Natural killer cell (primary cell): ENCODE data around the gene PRRC2B. TPM values are rescaled to one million over a fixed set of nuclear protein-coding genes. Genes with fewer than 3 reads are reported as not detected.

Experiments
- ATAC-seq, 3 donors: fragments of 150-1000 bp in 2 of 3; fragments of 200-7000 bp in 1 of 3; cut with Tn5 transposase; 1 replicate in 1 of 3; 2 replicates in 2 of 3; pipeline ENCODE4 v1.10.0; 2021; ENCODE audit warnings: mild to moderate bottlenecking in 2 of 3, moderate library complexity in 2 of 3
- DNase-seq, 2 donors: peaks; one replicate each; pipeline versions ENCODE4 v3.0.0 to v3.0.0-alpha.2; 2013 to 2021; ENCODE audit warnings: mixed read lengths in 1 of 2
- H3K27ac ChIP-seq: one replicate; pipeline ENCODE4 v1.5.1; 2013; ENCODE audit warnings: mild to moderate bottlenecking, low read length
- H3K27me3 ChIP-seq: one replicate; pipeline ENCODE4 v1.6.1; 2013; ENCODE audit warnings: low read length; ENCODE audit not compliant: control insufficient read depth, insufficient read depth
- H3K36me3 ChIP-seq: one replicate; pipeline ENCODE4 v1.6.1; 2013; ENCODE audit warnings: low read length; ENCODE audit not compliant: control insufficient read depth, insufficient read depth
- H3K4me1 ChIP-seq: one replicate; pipeline ENCODE4 v1.6.1; 2013; ENCODE audit warnings: low read length; ENCODE audit not compliant: control insufficient read depth, insufficient read depth
- H3K4me3 ChIP-seq: one replicate; pipeline ENCODE4 v1.5.1; 2013; ENCODE audit warnings: low read length
- H3K9me3 ChIP-seq: one replicate; pipeline ENCODE4 v1.6.1; 2013; ENCODE audit warnings: low read length; ENCODE audit not compliant: control insufficient read depth, insufficient read depth
- H3K27ac Mint-ChIP-seq, 2 donors: one replicate each; pipeline ENCODE4 v1.8.0; 2022; ENCODE audit warnings: mild to moderate bottlenecking in 2 of 2, mixed read lengths in 2 of 2, moderate library complexity in 1 of 2
- H3K27me3 Mint-ChIP-seq, 2 donors: one replicate each; pipeline ENCODE4 v1.8.0; 2022; ENCODE audit warnings: low read depth in 2 of 2, mixed read lengths in 2 of 2
- H3K36me3 Mint-ChIP-seq: one replicate; pipeline ENCODE4 v1.8.0; 2022; ENCODE audit warnings: mixed read lengths
- H3K4me1 Mint-ChIP-seq, 2 donors: one replicate each; pipeline ENCODE4 v1.8.0; 2022; ENCODE audit warnings: mixed read lengths in 2 of 2
- H3K4me3 Mint-ChIP-seq: one replicate; pipeline ENCODE4 v1.8.0; 2022; ENCODE audit warnings: mild to moderate bottlenecking, moderate library complexity, mixed read lengths
- H3K9me3 Mint-ChIP-seq, 2 donors: one replicate each; pipeline ENCODE4 v1.8.0; 2022; ENCODE audit warnings: mixed read lengths in 2 of 2
- CTCF ChIP-seq: fragments of 200-600 bp; IDR thresholded peaks from one replicate; pipeline ENCODE4 v1.8.0; 2022; ENCODE audit warnings: antibody characterized with exemption
- WGBS: methylation state at CpG from one replicate; pipeline ENCODE4 v1.1.7; 2013; ENCODE audit warnings: missing lambda C conversion rate; ENCODE audit not compliant: insufficient coverage; 5-methylcytosine and 5-hydroxymethylcytosine counted together
- intact Hi-C: fragments of 100-400 bp; cut with micrococcal nuclease; formaldehyde crosslinking; loops from one replicate; pipeline ENCODE4 v1.14.2; 2022
- total RNA-seq, 4 donors: library from RNA; stranded (reverse); fragments of 120-200 nt in 1 of 4; gene quantifications; one replicate each; pipeline versions ENCODE4 v1.2.3 to v1.2.4, GENCODE V29; 2013 to 2022

The PRRC2B gene
- total RNA-seq, 3 donors from 2014 or later (not counting 1 experiment from before 2014, with no cell fraction given) = 249 to 275 (median 274) TPM

DNA sequence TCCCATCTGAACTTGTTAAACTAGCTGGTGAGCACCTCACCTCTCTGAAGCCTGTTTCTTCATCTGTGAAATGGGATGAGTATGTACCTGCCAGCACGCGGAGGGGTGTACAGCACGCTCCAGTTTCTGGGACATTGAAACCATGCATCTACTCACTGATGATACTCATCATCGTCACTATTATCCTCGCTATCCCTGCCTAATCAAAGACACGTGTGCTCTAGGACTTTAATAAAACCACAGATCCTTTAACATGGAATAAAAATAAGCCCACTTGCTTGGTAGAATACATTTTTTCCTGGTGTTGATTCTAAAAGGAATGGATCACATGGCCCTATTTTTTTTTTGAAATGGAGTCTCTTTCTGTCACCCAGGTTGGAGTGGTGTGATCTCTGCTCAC, 71.5 kb downstream of the PRRC2B start:
- Mint-ChIP-seq H3K36me3 (peaks cover 9% of the 10 kb centered on the region), H3K9me3 (no peaks in the 10 kb centered on the region), H3K27ac (no peak overlapping the region), H3K4me1 (peaks cover 15 to 17% of the 10 kb centered on the region in 2 donors), H3K4me3 (no peak overlapping the region), H3K27me3 (no peaks in the 10 kb centered on the region)
- no peak for DNase-seq
- Histone ChIP-seq H3K27ac (no peak overlapping the region), H3K4me1 (no peaks in the 10 kb centered on the region), H3K27me3 (no peaks in the 10 kb centered on the region), H3K4me3 (no peak overlapping the region), H3K36me3 (peaks cover 83% of the 10 kb centered on the region), H3K9me3 (no peaks in the 10 kb centered on the region)
- no peak for ATAC-seq
- intact Hi-C loops = no loop called here
- no peak for TF ChIP-seq CTCF
- WGBS = 100% methylated on average over 5 of the region's 6 CpGs

DNA sequence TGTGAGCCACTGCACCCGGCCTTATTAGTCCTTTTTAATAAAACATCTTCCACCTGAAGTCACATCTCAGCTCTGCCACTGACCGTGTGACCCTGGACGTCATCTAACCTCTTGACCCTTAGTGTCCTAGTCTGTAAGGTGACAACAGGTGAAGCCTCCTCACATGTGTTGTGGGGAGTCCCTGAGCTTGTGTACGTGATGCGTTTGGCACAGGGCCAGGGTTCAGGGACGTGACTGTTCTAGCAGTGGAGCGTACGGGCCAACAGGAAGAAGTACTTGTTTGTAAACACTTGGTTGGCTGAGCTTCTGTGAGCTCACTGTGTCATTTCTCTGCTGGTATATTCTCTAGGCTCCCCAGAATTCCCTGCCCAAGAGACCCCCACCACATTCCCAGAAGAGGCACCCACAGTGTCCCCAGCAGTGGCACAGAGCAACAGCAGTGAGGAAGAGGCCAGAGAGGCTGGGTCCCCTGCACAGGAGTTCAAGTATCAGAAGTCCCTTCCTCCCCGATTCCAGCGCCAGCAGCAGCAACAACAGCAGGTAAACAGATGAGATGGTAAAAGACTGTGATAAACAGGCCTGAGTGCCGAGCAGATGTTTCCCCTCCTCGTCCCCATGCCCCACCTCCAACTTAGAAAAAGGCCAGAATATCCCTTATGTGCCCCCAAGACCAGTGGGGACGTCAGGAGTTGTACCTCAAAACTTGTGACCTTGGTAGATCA, 73.5 kb downstream of the PRRC2B start:
- TF ChIP-seq CTCF = no peak
- Histone ChIP-seq H3K4me1 (no peaks in the 10 kb centered on the region), H3K4me3 (no peak overlapping the region), H3K27me3 (no peaks in the 10 kb centered on the region), H3K27ac (no peak overlapping the region), H3K36me3 (peaks cover 83% of the 10 kb centered on the region), H3K9me3 (no peaks in the 10 kb centered on the region)
- no peaks in the 10 kb centered on the region for H3K36me3 Mint-ChIP-seq
- no peak overlapping the region for H3K4me3 Mint-ChIP-seq
- WGBS = 97% methylated on average over 13 of the region's 13 CpGs
- H3K4me1 Mint-ChIP-seq = peaks cover 7 to 10% of the 10 kb centered on the region in 2 donors
- H3K27me3 Mint-ChIP-seq = no peaks in the 10 kb centered on the region
- ATAC-seq = no peak
- H3K9me3 Mint-ChIP-seq = no peaks in the 10 kb centered on the region
- DNase-seq = no peak
- intact Hi-C loops = no loop called here
- H3K27ac Mint-ChIP-seq = no peak overlapping the region

- TF ChIP-seq CTCF = no peak
- no peaks in the 10 kb centered on the region for H3K27me3 Mint-ChIP-seq
- WGBS = 88% methylated on average over 2 of the region's 4 CpGs
- Histone ChIP-seq H3K27ac (no peak overlapping the region), H3K4me3 (no peak overlapping the region), H3K27me3 (no peaks in the 10 kb centered on the region), H3K36me3 (peaks cover 85% of the 10 kb centered on the region), H3K9me3 (no peaks in the 10 kb centered on the region), H3K4me1 (no peaks in the 10 kb centered on the region)
- intact Hi-C loops = no loop called here
- DNase-seq = no peak
- H3K4me3 Mint-ChIP-seq = no peak overlapping the region
- no peaks in the 10 kb centered on the region for H3K9me3 Mint-ChIP-seq
- ATAC-seq = no peak
- H3K36me3 Mint-ChIP-seq = no peaks in the 10 kb centered on the region
- peaks cover 7 to 10% of the 10 kb centered on the region in 2 donors for H3K4me1 Mint-ChIP-seq
- H3K27ac Mint-ChIP-seq = no peak overlapping the region
Measured at GRCh38 chr9:131468031-131468430, 74.1 kb downstream of the PRRC2B start.

- Histone ChIP-seq H3K27ac (no peak overlapping the region), H3K9me3 (no peaks in the 10 kb centered on the region), H3K4me3 (no peak overlapping the region), H3K4me1 (no peaks in the 10 kb centered on the region), H3K36me3 (peaks cover 87% of the 10 kb centered on the region), H3K27me3 (no peaks in the 10 kb centered on the region)
- TF ChIP-seq CTCF = no peak
- ATAC-seq = no peak
- H3K36me3 Mint-ChIP-seq = peaks cover 3% of the 10 kb centered on the region
- peak overlapping the region in 1 of 2 donors; percentile 54 for H3K27ac Mint-ChIP-seq
- H3K4me3 Mint-ChIP-seq = no peak overlapping the region
- no peaks in the 10 kb centered on the region for H3K27me3 Mint-ChIP-seq
- H3K4me1 Mint-ChIP-seq = peaks cover 7 to 10% of the 10 kb centered on the region in 2 donors
- no peaks in the 10 kb centered on the region for H3K9me3 Mint-ChIP-seq
- DNase-seq = no peak
- intact Hi-C loops = no loop called here
- WGBS = 97% methylated on average over 6 of the region's 6 CpGs
Measured at GRCh38 chr9:131469356-131469755, 75.5 kb downstream of the PRRC2B start.
